ENCODE results near the gene ASAH2. TPM values are rescaled to one million over a fixed set of nuclear protein-coding genes. Genes with fewer than 3 reads are reported as not detected.
A peak's percentile ranks its signal among the peaks of the same experiment; 100 is the strongest.

ASAH2 gene
- total and polyA plus RNA-seq, 2 of the 13 experiments (the other 11 are each of a cell fraction or from before 2014, with no cell fraction given), result 16.0 to 17.9 TPM

DNA sequence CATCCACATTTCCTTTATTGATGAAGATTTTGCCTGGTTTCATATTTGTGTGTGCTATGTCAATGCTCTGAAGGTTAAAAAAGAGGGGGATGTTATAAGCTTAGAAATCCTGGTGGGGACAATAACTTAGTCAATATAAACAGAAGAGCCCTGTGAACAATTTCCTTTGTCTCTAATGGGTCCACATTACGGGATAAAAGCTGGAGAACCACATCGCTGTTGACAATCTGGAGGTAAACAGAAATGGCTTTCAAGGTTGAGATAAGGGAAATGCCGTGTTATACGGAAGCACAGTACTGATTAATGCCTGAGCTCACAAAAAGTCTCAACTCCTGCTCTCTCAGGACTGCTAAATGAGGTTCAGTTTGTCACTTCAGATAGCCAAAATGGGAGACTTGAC lies 16.8 kb downstream of the ASAH2 start (continued):
- TF ChIP-seq CENPT (CRISPR knock-in tag; IDR thresholded peaks at IDR 0.05; ENCODE audit: low read depth) (no peak), ERF (CRISPR knock-in tag; IDR thresholded peaks at IDR 0.05) (peak; percentile 93), ZNF609 (CRISPR knock-in tag; IDR thresholded peaks at IDR 0.05; ENCODE audit: borderline replicate concordance) (peak; percentile 97), ZNF296 (CRISPR knock-in tag; conservative IDR thresholded peaks at IDR 0.05) (no peak), USF2 (IDR thresholded peaks at IDR 0.05; ENCODE audit: low read depth, low read length) (no peak), USF2 (CRISPR knock-in tag; IDR thresholded peaks at IDR 0.05; ENCODE audit: borderline replicate concordance) (no peak; the same call in 1 of the 2 replicates), ZNF205 (CRISPR knock-in tag; IDR thresholded peaks at IDR 0.05) (no peak), PPARG (CRISPR knock-in tag; conservative IDR thresholded peaks at IDR 0.05) (peak; percentile 88; the same call in 1 of the 2 replicates), GABPB1 (CRISPR knock-in tag; IDR thresholded peaks at IDR 0.05) (0 out of 2 replicates have a peak, but pooled peaks have one; percentile 20), NFIC (IDR thresholded peaks at IDR 0.05; ENCODE audit: low read length) (peak; percentile 95), HOXA7 (CRISPR knock-in tag; IDR thresholded peaks at IDR 0.05) (no peak), TAF1 (CRISPR knock-in tag; IDR thresholded peaks at IDR 0.05) (no peak), ZNF644 (CRISPR knock-in tag; IDR thresholded peaks at IDR 0.05; ENCODE audit: low read depth) (peak; percentile 22; the same call in 1 of the 2 replicates), ZNF414 (CRISPR knock-in tag; IDR thresholded peaks at IDR 0.05) (no peak), SPEN (CRISPR knock-in tag; IDR thresholded peaks at IDR 0.05; ENCODE audit: low read depth) (no peak), ZNF274 (CRISPR knock-in tag; IDR thresholded peaks at IDR 0.05) (no peak), MXI1 (IDR thresholded peaks at IDR 0.05; ENCODE audit: borderline replicate concordance, low read depth, low read length) (peak; percentile 59; the same call in 1 of the 3 replicates)
- TF ChIP-seq, protein P1, sequence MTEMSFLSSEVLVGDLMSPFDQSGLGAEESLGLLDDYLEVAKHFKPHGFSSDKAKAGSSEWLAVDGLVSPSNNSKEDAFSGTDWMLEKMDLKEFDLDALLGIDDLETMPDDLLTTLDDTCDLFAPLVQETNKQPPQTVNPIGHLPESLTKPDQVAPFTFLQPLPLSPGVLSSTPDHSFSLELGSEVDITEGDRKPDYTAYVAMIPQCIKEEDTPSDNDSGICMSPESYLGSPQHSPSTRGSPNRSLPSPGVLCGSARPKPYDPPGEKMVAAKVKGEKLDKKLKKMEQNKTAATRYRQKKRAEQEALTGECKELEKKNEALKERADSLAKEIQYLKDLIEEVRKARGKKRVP (CRISPR knock-in tag; IDR thresholded peaks at IDR 0.05), result peak in 1 of 2 experiments; percentile 75; a peak in 1 of 4 replicates

Measured in HepG2 (cell line).